HG02642 (cell line): ENCODE data around the gene TTLL5.

Experiments
- ATAC-seq: cut with Tn5 transposase; IDR thresholded peaks from one replicate; pipeline ENCODE4 v1.9.1; 2021; ENCODE audit warnings: mild to moderate bottlenecking; ENCODE audit not compliant: unreplicated experiment, poor library complexity

The TTLL5 gene

GRCh38 chr14:75726321-75726720 is 65.3 kb downstream of the TTLL5 start:
- no peak for ATAC-seq

GRCh38 chr14:75727124-75727523 is 66.1 kb downstream of the TTLL5 start:
- ATAC-seq: no peak

- ATAC-seq: no peak
Observed at GRCh38 chr14:75732888-75733287, 71.8 kb downstream of the TTLL5 start.

GRCh38 chr14:75734854-75735253 is 73.8 kb downstream of the TTLL5 start:
- no peak for ATAC-seq

- ATAC-seq: no peak
Observed at GRCh38 chr14:75736845-75737485, 75.9 kb downstream of the TTLL5 start.

GRCh38 chr14:75738192-75738591 is 77.1 kb downstream of the TTLL5 start:
- ATAC-seq: no peak

GRCh38 chr14:75742867-75743266 is 81.8 kb downstream of the TTLL5 start:
- ATAC-seq: no peak

- ATAC-seq: no peak
Observed at GRCh38 chr14:75747899-75748298, 86.9 kb downstream of the TTLL5 start.

- no peak for ATAC-seq
Observed at GRCh38 chr14:75748336-75748735, 87.3 kb downstream of the TTLL5 start.

- ATAC-seq: no peak
Observed at GRCh38 chr14:75751296-75751695, 90.2 kb downstream of the TTLL5 start.

GRCh38 chr14:75752086-75752485 is 91.0 kb downstream of the TTLL5 start:
- no peak for ATAC-seq

- ATAC-seq: no peak
Observed at GRCh38 chr14:75752907-75753594, 92.0 kb downstream of the TTLL5 start.

GRCh38 chr14:75753696-75754095 is 92.7 kb downstream of the TTLL5 start:
- no peak for ATAC-seq

GRCh38 chr14:75757644-75758402 is 96.8 kb downstream of the TTLL5 start:
- ATAC-seq: no peak

- no peak for ATAC-seq
Observed at GRCh38 chr14:75764020-75764419, 103.0 kb downstream of the TTLL5 start.

GRCh38 chr14:75769047-75769685 is 108.1 kb downstream of the TTLL5 start:
- ATAC-seq: no peak

GRCh38 chr14:75770635-75771034 is 109.6 kb downstream of the TTLL5 start:
- no peak for ATAC-seq

GRCh38 chr14:75771595-75771994 is 110.5 kb downstream of the TTLL5 start:
- ATAC-seq: no peak

GRCh38 chr14:75773046-75773445 is 112.0 kb downstream of the TTLL5 start:
- ATAC-seq: no peak

- ATAC-seq: no peak
Observed at GRCh38 chr14:75781096-75781495, 120.0 kb downstream of the TTLL5 start.

GRCh38 chr14:75783184-75783583 is 122.1 kb downstream of the TTLL5 start:
- no peak for ATAC-seq
